ENCODE measurements around the gene OLFML2B.
"Not testable (repeated sequence)": the region's sequence is repeated elsewhere in the genome, so short reads cannot be mapped to it uniquely, and the experiment has no call there.

Gene OLFML2B

GRCh38 chr1:162035241-162035640 is 11.6 kb upstream of the OLFML2B start:
- no peak for DNase-seq (ENCODE audit: low read depth in 2 of 2)

DNA sequence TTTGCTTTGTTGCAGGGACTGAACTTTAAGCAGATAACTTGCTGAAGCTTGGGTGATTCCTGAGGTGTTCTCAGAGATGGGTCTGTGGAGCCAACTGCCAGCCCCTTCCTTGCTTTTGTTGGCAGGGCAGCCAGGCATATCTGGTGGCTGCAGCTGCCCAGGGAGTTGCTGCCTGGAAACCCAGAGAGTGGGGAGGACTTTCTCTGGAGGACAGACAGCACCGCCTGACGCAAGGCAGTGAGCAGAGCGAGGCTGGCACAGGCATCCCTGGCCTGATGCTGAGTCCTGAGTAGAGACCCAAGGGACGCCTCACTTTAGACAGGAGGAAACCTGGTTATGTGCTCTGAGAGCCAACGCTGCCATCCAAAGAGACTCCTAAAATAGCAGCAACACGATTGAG is 9.8 kb upstream of the OLFML2B start:
- no peak for DNase-seq (ENCODE audit: low read depth in 2 of 2)

- DNase-seq (ENCODE audit: low read depth in 2 of 2): no peak
These were observed 7.2 kb upstream of the OLFML2B start for GRCh38 chr1:162030759-162031280.

DNA sequence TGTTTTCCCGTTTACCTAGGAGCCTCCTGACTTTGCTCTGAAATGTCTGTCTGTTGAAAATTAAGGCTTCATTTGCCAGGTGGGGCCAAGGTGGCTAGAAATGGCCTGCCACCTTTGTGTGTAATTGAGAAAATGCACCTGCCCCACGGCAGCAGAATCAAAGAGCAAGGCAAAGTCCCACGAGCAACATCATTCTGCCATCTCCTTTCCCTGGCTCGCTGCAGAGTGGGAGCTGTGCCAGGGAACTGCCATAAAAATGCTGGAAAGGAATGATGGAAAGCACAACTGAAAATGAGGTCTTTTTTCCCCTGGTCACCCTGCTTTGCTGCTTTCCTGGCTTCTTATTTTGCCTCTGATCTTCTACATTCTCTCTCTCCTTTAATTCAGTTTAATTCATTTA is 5.5 kb upstream of the OLFML2B start:
- no peak for DNase-seq (ENCODE audit: low read depth in 2 of 2)

- DNase-seq (ENCODE audit: low read depth in 2 of 2): no peak
These were observed 5.1 kb upstream of the OLFML2B start for GRCh38 chr1:162028726-162029125.

GRCh38 chr1:162026881-162027280 is 3.2 kb upstream of the OLFML2B start:
- no peak for DNase-seq (ENCODE audit: low read depth in 2 of 2)

- no peak for DNase-seq (ENCODE audit: low read depth in 2 of 2)
These were observed 1.9 kb upstream of the OLFML2B start for GRCh38 chr1:162025541-162025940.

GRCh38 chr1:162023181-162023546 is 505 bp downstream of the OLFML2B start:
- no peak for DNase-seq (ENCODE audit: low read depth in 2 of 2)

DNA sequence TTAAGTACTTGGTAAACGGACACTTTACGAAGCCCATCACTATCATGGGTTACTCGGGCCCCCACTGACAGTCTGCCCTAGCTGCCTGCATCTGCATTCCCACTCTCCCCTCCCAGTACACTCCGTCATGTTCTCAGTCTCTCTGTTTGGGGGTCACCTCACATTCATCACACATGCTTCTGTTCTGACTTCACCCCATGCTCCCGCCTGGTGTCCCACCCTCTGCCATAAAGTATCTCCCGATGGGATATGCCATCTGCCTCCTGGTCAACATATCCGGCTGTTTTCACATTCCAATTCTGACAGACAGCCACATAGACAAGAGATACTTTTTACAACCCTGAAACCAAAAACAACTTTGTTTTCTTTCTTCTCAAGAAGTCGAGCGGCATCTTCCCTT is 1.0 kb downstream of the OLFML2B start:
- DNase-seq (ENCODE audit: low read depth in 2 of 2): no peak

DNA sequence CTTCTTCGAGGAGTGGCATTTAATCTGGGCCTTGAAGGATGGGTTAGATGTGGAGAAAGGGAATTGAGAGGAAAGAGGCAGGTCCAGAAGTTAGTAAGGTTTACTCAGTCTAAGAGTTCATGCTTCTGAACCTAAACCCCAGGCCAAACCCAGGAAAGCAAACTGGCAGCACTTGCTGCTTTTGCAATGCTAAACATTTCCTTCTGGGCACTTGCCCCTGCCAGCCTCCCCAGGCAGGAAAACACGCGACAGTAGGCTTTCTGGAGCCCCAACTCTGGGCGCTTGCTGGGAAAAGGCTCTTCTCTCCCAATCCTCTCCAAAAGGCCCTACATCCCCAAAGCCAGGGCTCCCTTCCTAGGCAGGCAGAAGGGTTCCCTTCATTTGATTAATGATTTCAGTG is 2.5 kb downstream of the OLFML2B start:
- no peak for DNase-seq (ENCODE audit: low read depth in 2 of 2)

DNA sequence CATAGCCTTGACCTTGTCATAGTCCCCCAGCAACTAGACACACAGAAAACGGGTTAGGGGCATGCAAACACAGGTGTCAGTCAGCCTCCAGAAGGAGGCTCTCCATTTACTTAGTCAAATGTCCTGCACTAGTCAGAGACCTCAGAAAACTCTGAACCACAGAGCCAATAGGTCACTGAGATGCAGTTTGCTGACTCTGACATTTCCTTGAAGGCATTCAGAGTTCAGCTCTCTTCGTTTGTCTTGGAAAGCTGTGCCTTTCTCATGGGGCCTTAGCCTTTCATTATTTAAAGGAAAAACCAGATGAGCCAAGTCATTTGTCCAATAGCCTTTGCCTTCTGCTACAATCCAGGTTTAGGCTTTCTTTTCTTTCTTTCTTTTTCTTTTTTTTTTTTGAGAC is 3.5 kb downstream of the OLFML2B start:
- DNase-seq (ENCODE audit: low read depth in 2 of 2): no peak

- no peak for DNase-seq (ENCODE audit: low read depth in 2 of 2)
These were observed 4.2 kb downstream of the OLFML2B start for GRCh38 chr1:162019446-162019845.

DNA sequence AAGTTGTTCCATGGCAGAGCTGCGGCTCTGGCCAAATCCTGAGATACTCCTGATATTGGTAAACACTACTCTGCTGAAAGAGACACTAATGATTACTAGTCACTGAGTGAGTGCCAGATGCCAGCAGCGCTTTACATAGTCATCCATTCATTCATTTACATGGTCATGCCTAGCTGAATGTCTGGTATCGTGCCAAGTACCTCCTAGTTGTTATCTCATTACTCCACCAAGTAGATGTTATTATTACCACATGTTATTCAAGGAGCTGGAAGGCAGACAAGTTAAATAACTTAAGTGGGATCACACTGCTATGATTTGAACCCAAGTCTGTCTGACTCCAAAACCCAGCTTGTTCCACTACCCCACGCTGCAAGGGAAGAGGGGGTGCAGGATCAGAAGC is 4.7 kb downstream of the OLFML2B start:
- no peak for DNase-seq (ENCODE audit: low read depth in 2 of 2)

DNA sequence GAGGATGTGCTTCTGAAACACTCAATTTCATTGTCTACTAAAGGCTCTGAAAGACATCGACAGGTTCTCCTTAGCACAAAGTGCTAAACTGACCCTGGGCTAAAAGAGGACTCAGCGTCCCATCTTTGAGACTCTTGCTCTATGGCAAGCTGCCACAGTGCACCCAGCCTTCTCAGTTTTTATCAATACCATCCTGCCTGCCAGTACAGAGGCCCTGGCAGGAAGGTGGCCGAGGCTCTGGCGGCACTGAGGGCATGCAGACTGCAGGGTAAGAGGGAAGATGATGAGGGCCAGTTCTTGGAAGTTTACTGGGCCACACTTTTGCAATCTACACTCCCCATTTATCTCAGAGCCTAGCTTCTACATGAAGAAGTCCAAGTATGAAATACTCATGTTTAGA is 5.3 kb downstream of the OLFML2B start:
- no peak for DNase-seq (ENCODE audit: low read depth in 2 of 2)

DNA sequence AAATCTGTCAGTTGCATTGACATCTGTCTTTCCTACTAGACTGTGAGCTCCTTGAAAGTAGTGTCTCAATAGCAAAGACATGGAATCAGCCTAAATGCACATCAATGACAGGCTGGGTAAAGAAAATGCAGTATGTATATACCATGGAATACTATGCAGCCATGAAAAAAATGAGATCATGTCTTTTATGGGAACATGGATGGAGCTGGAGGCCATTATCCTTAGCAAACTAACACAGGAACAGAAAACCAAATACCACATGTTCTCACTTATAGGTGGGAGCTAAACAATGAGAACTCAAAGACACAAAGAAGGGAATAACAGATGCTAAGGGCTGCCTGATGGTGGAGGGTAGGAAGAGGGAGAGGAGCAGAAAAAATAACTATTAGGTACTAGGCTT is 5.9 kb downstream of the OLFML2B start:
- not testable (repeated sequence) for DNase-seq (ENCODE audit: low read depth in 2 of 2)

DNA sequence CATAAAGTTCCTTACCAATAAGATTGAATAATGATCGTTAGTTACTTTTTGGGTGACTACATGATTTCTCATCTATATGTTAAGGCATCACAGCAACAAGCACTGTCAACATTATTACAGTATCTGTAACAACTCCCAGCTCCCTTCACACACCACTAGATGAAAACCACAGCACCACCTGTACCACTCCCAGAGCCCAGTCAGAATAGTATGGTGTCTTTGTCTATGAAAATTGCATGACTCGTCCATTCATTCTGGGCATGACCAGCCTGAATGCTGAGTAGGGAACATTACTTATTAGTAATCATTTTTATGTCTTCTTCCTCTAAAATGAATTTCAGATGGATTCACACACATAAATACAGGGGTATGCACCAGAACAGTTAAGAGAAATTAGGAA is 7.0 kb downstream of the OLFML2B start:
- no peak for DNase-seq (ENCODE audit: low read depth in 2 of 2)

DNA sequence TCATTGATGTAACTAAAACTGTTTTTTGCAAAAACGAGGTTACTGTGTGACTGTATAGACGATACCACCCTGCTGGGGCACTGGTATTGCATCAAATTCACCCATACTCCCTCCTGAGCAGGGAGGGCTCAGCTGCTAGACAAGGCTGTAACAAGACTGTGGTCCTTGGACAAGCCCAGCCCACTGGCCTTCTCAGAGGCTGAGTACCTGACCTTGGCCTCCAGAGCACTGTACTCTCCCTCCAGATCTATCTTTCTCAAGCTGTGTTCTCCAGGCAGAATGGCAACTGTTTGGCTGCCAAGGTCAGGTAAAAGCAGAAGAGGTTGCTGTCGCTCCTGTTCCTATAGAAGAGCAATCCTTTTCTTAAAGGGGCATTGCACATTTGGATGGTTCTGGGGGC is 8.5 kb downstream of the OLFML2B start:
- no peak for DNase-seq (ENCODE audit: low read depth in 2 of 2)

- DNase-seq (ENCODE audit: low read depth in 2 of 2): no peak
These were observed 9.5 kb downstream of the OLFML2B start for GRCh38 chr1:162014202-162014601.

DNA sequence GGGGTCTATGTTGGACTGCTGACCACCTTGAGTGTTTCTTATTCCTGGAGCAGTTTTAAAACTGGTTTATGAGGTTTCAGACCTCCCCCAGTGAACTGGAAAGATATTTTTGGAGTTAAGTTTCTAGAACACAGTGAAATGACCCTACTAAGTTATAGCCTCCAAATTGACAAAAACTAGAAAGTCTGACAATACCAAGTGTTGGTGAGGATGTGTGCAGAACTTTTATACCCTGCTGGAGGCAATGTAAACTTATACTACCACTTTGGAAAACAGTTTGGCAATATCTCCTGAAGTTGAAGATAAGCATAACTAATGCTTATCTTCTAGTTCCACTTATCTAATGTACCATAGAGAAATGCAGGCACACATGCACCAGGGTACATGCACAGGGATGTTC is 10.4 kb downstream of the OLFML2B start:
- DNase-seq (ENCODE audit: low read depth in 2 of 2): no peak

GRCh38 chr1:162011337-162012012 is 12.2 kb downstream of the OLFML2B start:
- DNase-seq (ENCODE audit: low read depth in 2 of 2): no peak

GRCh38 chr1:162010175-162010506 is 13.5 kb downstream of the OLFML2B start:
- no peak for DNase-seq (ENCODE audit: low read depth in 2 of 2)

GRCh38 chr1:162009501-162010174 is 14.0 kb downstream of the OLFML2B start:
- DNase-seq (ENCODE audit: low read depth in 2 of 2): no peak

DNA sequence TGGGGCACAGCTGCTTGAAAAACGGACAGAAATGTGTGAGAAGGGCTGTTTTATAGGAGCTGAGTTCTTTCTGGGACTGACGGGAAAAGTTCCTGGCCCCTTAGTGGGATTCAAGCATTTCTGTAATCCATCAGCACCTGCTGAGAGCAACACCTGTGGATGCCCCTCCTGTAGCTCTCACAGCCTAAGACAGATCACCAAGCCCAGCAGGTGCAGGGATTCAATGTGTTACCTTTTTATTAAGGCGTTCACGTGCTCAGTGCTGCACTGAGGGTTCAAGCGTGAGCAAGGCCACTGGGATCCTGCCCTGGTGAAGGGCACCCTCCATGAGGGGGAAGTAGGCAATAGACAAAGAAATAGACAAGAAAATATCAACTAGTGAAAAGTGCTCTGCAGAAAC is 14.9 kb downstream of the OLFML2B start:
- DNase-seq (ENCODE audit: low read depth in 2 of 2): no peak

- DNase-seq (ENCODE audit: low read depth in 2 of 2): no peak
These were observed 16.2 kb downstream of the OLFML2B start for GRCh38 chr1:162007466-162007865.

Measured in stimulated activated CD8-positive, alpha-beta memory T cell treated with anti-CD3 and anti-CD28 coated beads, Interleukin-15, amount 100 ng/mL, for 4 hours (primary cell).